HUES48 (cell line): ENCODE measurements around the gene PDXDC1.
"Not testable (repeated sequence)": the region's sequence is repeated elsewhere in the genome, so short reads cannot be mapped to it uniquely, and the experiment has no call there.

Experiments
- H3K27ac ChIP-seq: one replicate; pipeline ENCODE4 v1.7.0; 2013; ENCODE audit warnings: low read depth, low read length, inconsistent platforms
- H3K27me3 ChIP-seq: 2 replicates; pipeline ENCODE4 v1.6.1; 2013; ENCODE audit warnings: mild to moderate bottlenecking, low read length; ENCODE audit not compliant: control insufficient read depth, insufficient read depth
- H3K36me3 ChIP-seq: 2 replicates; pipeline ENCODE4 v1.6.1; 2013; ENCODE audit warnings: low read length; ENCODE audit not compliant: control insufficient read depth, insufficient read depth
- H3K4me1 ChIP-seq: 2 replicates; pipeline ENCODE4 v1.6.1; 2013; ENCODE audit warnings: mild to moderate bottlenecking, low read length; ENCODE audit not compliant: control insufficient read depth, insufficient read depth
- H3K4me3 ChIP-seq: 2 replicates; pipeline ENCODE4 v1.5.1; 2013; ENCODE audit warnings: mild to moderate bottlenecking, low read depth, low read length
- H3K9ac ChIP-seq: 2 replicates; pipeline ENCODE4 v1.6.1; 2013; ENCODE audit warnings: mild to moderate bottlenecking, low read depth, low read length, moderate library complexity
- H3K9me3 ChIP-seq: 2 replicates; pipeline ENCODE4 v1.6.1; 2013; ENCODE audit warnings: low read length; ENCODE audit not compliant: control insufficient read depth, insufficient read depth

Gene PDXDC1

GRCh38 chr16:15044286-15044685 is 69.5 kb downstream of the PDXDC1 start:
- Histone ChIP-seq H3K36me3 (peaks cover 51% of the 10 kb centered on the region), H3K27me3 (no peaks in the 10 kb centered on the region), H3K4me3 (no peak overlapping the region), H3K27ac (no peak overlapping the region), H3K4me1 (no peaks in the 10 kb centered on the region), H3K9ac (no peak overlapping the region), H3K9me3 (no peaks in the 10 kb centered on the region)

- H3K4me3 ChIP-seq, H3K27ac ChIP-seq, H3K4me1 ChIP-seq, H3K27me3 ChIP-seq, H3K9me3 ChIP-seq, H3K9ac ChIP-seq: not testable (repeated sequence)
- H3K36me3 ChIP-seq = peaks cover 41% of the 10 kb centered on the region
Observed at GRCh38 chr16:15045270-15045669, 70.4 kb downstream of the PDXDC1 start.

GRCh38 chr16:15046692-15047376 is 72.0 kb downstream of the PDXDC1 start:
- H3K9ac ChIP-seq = no peak overlapping the region

GRCh38 chr16:15049581-15050180 is 74.9 kb downstream of the PDXDC1 start:
- Histone ChIP-seq H3K4me3 (no peak overlapping the region), H3K9me3 (no peaks in the 10 kb centered on the region), H3K36me3 (peaks cover 21% of the 10 kb centered on the region), H3K27me3 (no peaks in the 10 kb centered on the region), H3K27ac (no peak overlapping the region), H3K4me1 (no peaks in the 10 kb centered on the region), H3K9ac (no peak overlapping the region)

More at GRCh38 chr16:15046692-15047376, 72.0 kb downstream of the PDXDC1 start:
- H3K36me3 ChIP-seq = peaks cover 29% of the 10 kb centered on the region
- no peak overlapping the region for H3K27ac ChIP-seq
- H3K27me3 ChIP-seq = no peaks in the 10 kb centered on the region
- no peaks in the 10 kb centered on the region for H3K4me1 ChIP-seq
- no peaks in the 10 kb centered on the region for H3K9me3 ChIP-seq
- no peak overlapping the region for H3K4me3 ChIP-seq

GRCh38 chr16:15050440-15050839 is 75.6 kb downstream of the PDXDC1 start:
- H3K36me3 ChIP-seq = peaks cover 21% of the 10 kb centered on the region

GRCh38 chr16:15051387-15051951 is 76.6 kb downstream of the PDXDC1 start:
- H3K4me3 ChIP-seq = no peak overlapping the region
- no peaks in the 10 kb centered on the region for H3K4me1 ChIP-seq
- H3K27me3 ChIP-seq = no peaks in the 10 kb centered on the region
- peaks cover 13% of the 10 kb centered on the region; the same call in 1 of the 2 replicates for H3K36me3 ChIP-seq
- H3K27ac ChIP-seq = no peak overlapping the region
- H3K9ac ChIP-seq = no peak overlapping the region
- no peaks in the 10 kb centered on the region for H3K9me3 ChIP-seq

More at GRCh38 chr16:15050440-15050839, 75.6 kb downstream of the PDXDC1 start:
- H3K27ac ChIP-seq, H3K9me3 ChIP-seq, H3K4me1 ChIP-seq, H3K27me3 ChIP-seq, H3K4me3 ChIP-seq, H3K9ac ChIP-seq: not testable (repeated sequence)

- H3K4me3 ChIP-seq = no peak overlapping the region
- no peaks in the 10 kb centered on the region for H3K36me3 ChIP-seq
- H3K4me1 ChIP-seq = no peaks in the 10 kb centered on the region
- H3K27ac ChIP-seq = no peak overlapping the region
- H3K9ac ChIP-seq = no peak overlapping the region
- no peaks in the 10 kb centered on the region for H3K9me3 ChIP-seq
- no peaks in the 10 kb centered on the region for H3K27me3 ChIP-seq
Observed at GRCh38 chr16:15052747-15053476, 78.1 kb downstream of the PDXDC1 start.

- no peaks in the 10 kb centered on the region for H3K9me3 ChIP-seq
- no peak overlapping the region for H3K9ac ChIP-seq
- H3K4me3 ChIP-seq = no peak overlapping the region
Observed at GRCh38 chr16:15053904-15054303, 79.1 kb downstream of the PDXDC1 start.

GRCh38 chr16:15054357-15055140 is 79.7 kb downstream of the PDXDC1 start:
- no peaks in the 10 kb centered on the region for H3K27me3 ChIP-seq
- peaks cover 15% of the 10 kb centered on the region for H3K36me3 ChIP-seq
- H3K9ac ChIP-seq = no peak overlapping the region
- H3K27ac ChIP-seq = no peak overlapping the region
- H3K4me1 ChIP-seq = no peaks in the 10 kb centered on the region
- no peaks in the 10 kb centered on the region for H3K9me3 ChIP-seq
- H3K4me3 ChIP-seq = peak overlapping the region; percentile 81

More at GRCh38 chr16:15053904-15054303, 79.1 kb downstream of the PDXDC1 start:
- no peaks in the 10 kb centered on the region for H3K4me1 ChIP-seq
- no peaks in the 10 kb centered on the region for H3K27me3 ChIP-seq
- H3K27ac ChIP-seq = no peak overlapping the region
- H3K36me3 ChIP-seq = peaks cover 8% of the 10 kb centered on the region

- H3K9me3 ChIP-seq = no peaks in the 10 kb centered on the region
- peak overlapping the region; percentile 81 for H3K4me3 ChIP-seq
- peak overlapping the region; percentile 42 for H3K9ac ChIP-seq
- peaks cover 23% of the 10 kb centered on the region for H3K36me3 ChIP-seq
- peak overlapping the region; percentile 67 for H3K27ac ChIP-seq
- no peaks in the 10 kb centered on the region for H3K4me1 ChIP-seq
- H3K27me3 ChIP-seq = no peaks in the 10 kb centered on the region
Observed at GRCh38 chr16:15055141-15056053, 80.6 kb downstream of the PDXDC1 start.
